HepG2 (cell line): ENCODE measurements around the gene RALB. TPM values are rescaled to one million over a fixed set of nuclear protein-coding genes. Genes with fewer than 3 reads are reported as not detected.

Experiments
- FLYWCH1 ChIP-seq: sonication (generic); formaldehyde crosslinking; IDR thresholded peaks from 2 replicates; pipeline ENCODE4 v1.8.1; 2023; ENCODE audit warnings: mild to moderate bottlenecking, missing genetic modification reagents
- IRF2 ChIP-seq: IDR thresholded peaks from 2 replicates; pipeline ENCODE4 v1.6.1; 2018; ENCODE audit warnings: missing genetic modification reagents, missing compliant biosample characterization
- MAF1 ChIP-seq: sonication (generic); formaldehyde crosslinking; IDR thresholded peaks from 2 replicates; pipeline ENCODE4 v1.5.0; 2020; ENCODE audit warnings: missing genetic modification reagents, borderline replicate concordance
- NR3C1 ChIP-seq: sonication (generic); formaldehyde crosslinking; IDR thresholded peaks from 2 replicates; pipeline ENCODE4 v1.4.0; 2020; ENCODE audit warnings: missing genetic modification reagents
- PAF1 ChIP-seq: IDR thresholded peaks from 2 replicates; pipeline ENCODE4 v1.6.1; 2016; ENCODE audit warnings: missing genetic modification reagents, missing compliant biosample characterization
- PITX1 ChIP-seq: sonication (generic); formaldehyde crosslinking; IDR thresholded peaks from 2 replicates; pipeline ENCODE4 v1.5.1; 2020; ENCODE audit warnings: mild to moderate bottlenecking, missing genetic modification reagents
- PTBP1 ChIP-seq: fragments of 200-400 bp; formaldehyde crosslinking; IDR thresholded peaks from 2 replicates; pipeline ENCODE4 v1.6.1; 2018; ENCODE audit warnings: low read length, low read depth; ENCODE audit not compliant: poor library complexity, severe bottlenecking
- SIN3B ChIP-seq: fragments of 150-350 bp; IDR thresholded peaks from 2 replicates; pipeline ENCODE4 v1.6.1; 2014; ENCODE audit warnings: low read length
- SP1 ChIP-seq, 2 experiments: fragments of 450-650 bp in 1 of 2; sonication (generic) in 1 of 2; formaldehyde crosslinking in 1 of 2; IDR thresholded peaks; 2 replicates each; pipeline versions ENCODE4 v1.4.0 to v1.6.1; 2016 to 2020; ENCODE audit warnings: missing genetic modification reagents in 1 of 2
- TGIF2 ChIP-seq: IDR thresholded peaks from 2 replicates; pipeline ENCODE4 v1.6.1; 2016; ENCODE audit warnings: control low read depth, missing compliant biosample characterization
- TSC22D2 ChIP-seq: sonication (generic); formaldehyde crosslinking; IDR thresholded peaks from 2 replicates; pipeline ENCODE4 v1.5.1; 2020; ENCODE audit warnings: missing genetic modification reagents, mild to moderate bottlenecking, borderline replicate concordance
- ZC3H4 ChIP-seq: sonication (generic); formaldehyde crosslinking; IDR thresholded peaks from 2 replicates; pipeline ENCODE4 v1.4.0; 2020; ENCODE audit warnings: missing genetic modification reagents, borderline replicate concordance
- ZNF121 ChIP-seq: sonication (generic); formaldehyde crosslinking; IDR thresholded peaks from 2 replicates; pipeline ENCODE4 v1.5.0; 2020; ENCODE audit warnings: mild to moderate bottlenecking, missing genetic modification reagents
- ZNF468 ChIP-seq: sonication (generic); formaldehyde crosslinking; IDR thresholded peaks from 2 replicates; pipeline ENCODE4 v1.8.0; 2022; ENCODE audit warnings: mild to moderate bottlenecking, moderate library complexity, missing genetic modification reagents
- ZNF589 ChIP-seq: sonication (generic); formaldehyde crosslinking; conservative IDR thresholded peaks from 2 replicates; pipeline ENCODE4 v1.8.0; 2022; ENCODE audit warnings: mild to moderate bottlenecking, moderate library complexity, missing genetic modification reagents
- polyA plus RNA-seq, 8 experiments: library from polyadenylated mRNA; depleted of rRNA in 3 of 8; stranded (reverse) in 7 of 8; unstranded in 1 of 8; fragments of >200 nt; fragmentation: Illumina TruSeq in 4 of 8; extraction: Trizol in 4 of 8; gene quantifications; 2 replicates each; pipeline versions ENCODE4 v1.2.1 to v1.2.3, GENCODE V29; 2011 to 2016; ENCODE audit warnings: low read depth in 4 of 8, missing spikeins in 1 of 8, mixed read lengths in 1 of 8; ENCODE audit not compliant: insufficient read depth in 1 of 8
- total RNA-seq, 5 experiments: library from RNA; depleted of rRNA; stranded (reverse); fragments of >200 nt; fragmentation: Illumina TruSeq; extraction: Trizol; gene quantifications; 2 replicates each; pipeline ENCODE4 v1.2.3, GENCODE V29; 2016; ENCODE audit warnings: low read depth in 1 of 5
- TF ChIP-seq, protein P1 (sequence below): sonication (generic); formaldehyde crosslinking; IDR thresholded peaks from 2 replicates; pipeline ENCODE4 v1.4.0; 2020; ENCODE audit warnings: mild to moderate bottlenecking, missing genetic modification reagents
- TF ChIP-seq, protein P2 (sequence below): sonication (generic); formaldehyde crosslinking; IDR thresholded peaks from 2 replicates; pipeline ENCODE4 v1.5.0; 2020; ENCODE audit warnings: mild to moderate bottlenecking, missing genetic modification reagents, borderline replicate concordance
- TF ChIP-seq, protein P3 (sequence below): sonication (generic); formaldehyde crosslinking; IDR thresholded peaks from 2 replicates; pipeline ENCODE4 v1.4.0; 2020; ENCODE audit warnings: missing genetic modification reagents, low read depth, mild to moderate bottlenecking, borderline replicate concordance
- TF ChIP-seq, protein P4 (sequence below): sonication (generic); formaldehyde crosslinking; IDR thresholded peaks from 2 replicates; pipeline ENCODE4 v1.4.0; 2020; ENCODE audit warnings: mild to moderate bottlenecking, missing genetic modification reagents

The RALB gene
- total and polyA plus RNA-seq, 2 of the 13 experiments (the other 11 are each of a cell fraction or from before 2014, with no cell fraction given) = 37.8 to 43.2 TPM

DNA sequence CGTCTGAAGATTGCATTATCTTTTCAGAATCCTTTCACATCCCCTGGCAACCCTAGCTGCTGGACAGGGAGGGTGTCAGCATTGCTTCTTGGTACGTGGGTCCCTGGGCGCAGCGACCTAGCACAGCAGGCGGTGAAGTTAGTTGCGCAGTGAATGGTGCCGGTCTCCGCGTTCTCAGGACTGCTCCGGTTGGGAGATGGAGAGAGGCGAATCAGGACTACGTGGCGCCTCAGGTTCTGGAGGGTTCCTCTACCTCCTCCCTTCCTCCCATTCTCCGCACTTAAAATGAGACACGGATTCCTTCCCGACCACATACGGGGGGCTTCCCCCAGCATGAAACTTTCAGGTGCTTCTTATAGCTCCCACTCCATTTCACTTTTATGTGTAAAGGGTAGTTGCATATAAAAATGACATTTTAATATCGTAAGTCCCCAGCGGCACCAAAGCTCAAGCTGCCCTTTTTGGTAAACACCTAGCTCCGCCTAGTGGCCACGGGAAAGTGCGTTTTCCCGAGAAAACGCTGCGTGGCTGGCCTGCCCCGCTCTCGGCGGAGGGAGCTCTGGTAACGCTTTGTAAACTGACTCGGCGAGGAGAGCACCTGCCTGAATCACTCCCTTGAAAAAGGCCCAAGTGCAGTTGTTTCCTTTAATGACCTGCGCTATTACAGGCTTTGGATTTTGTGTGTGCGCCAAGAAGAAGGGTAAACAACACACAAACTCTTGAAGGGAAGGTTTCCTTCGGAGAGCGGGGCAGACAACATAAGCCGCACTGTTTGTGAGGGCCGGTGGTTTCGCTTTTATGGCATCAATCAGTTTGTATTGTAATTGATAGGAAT lies 60.4 kb downstream of the RALB start (continued):
- TF ChIP-seq, protein P1, sequence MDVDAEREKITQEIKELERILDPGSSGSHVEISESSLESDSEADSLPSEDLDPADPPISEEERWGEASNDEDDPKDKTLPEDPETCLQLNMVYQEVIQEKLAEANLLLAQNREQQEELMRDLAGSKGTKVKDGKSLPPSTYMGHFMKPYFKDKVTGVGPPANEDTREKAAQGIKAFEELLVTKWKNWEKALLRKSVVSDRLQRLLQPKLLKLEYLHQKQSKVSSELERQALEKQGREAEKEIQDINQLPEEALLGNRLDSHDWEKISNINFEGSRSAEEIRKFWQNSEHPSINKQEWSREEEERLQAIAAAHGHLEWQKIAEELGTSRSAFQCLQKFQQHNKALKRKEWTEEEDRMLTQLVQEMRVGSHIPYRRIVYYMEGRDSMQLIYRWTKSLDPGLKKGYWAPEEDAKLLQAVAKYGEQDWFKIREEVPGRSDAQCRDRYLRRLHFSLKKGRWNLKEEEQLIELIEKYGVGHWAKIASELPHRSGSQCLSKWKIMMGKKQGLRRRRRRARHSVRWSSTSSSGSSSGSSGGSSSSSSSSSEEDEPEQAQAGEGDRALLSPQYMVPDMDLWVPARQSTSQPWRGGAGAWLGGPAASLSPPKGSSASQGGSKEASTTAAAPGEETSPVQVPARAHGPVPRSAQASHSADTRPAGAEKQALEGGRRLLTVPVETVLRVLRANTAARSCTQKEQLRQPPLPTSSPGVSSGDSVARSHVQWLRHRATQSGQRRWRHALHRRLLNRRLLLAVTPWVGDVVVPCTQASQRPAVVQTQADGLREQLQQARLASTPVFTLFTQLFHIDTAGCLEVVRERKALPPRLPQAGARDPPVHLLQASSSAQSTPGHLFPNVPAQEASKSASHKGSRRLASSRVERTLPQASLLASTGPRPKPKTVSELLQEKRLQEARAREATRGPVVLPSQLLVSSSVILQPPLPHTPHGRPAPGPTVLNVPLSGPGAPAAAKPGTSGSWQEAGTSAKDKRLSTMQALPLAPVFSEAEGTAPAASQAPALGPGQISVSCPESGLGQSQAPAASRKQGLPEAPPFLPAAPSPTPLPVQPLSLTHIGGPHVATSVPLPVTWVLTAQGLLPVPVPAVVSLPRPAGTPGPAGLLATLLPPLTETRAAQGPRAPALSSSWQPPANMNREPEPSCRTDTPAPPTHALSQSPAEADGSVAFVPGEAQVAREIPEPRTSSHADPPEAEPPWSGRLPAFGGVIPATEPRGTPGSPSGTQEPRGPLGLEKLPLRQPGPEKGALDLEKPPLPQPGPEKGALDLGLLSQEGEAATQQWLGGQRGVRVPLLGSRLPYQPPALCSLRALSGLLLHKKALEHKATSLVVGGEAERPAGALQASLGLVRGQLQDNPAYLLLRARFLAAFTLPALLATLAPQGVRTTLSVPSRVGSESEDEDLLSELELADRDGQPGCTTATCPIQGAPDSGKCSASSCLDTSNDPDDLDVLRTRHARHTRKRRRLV (CRISPR knock-in tag) = 0 out of 2 replicates have a peak, but pooled peaks have one; percentile 8
- TF ChIP-seq, protein P2, sequence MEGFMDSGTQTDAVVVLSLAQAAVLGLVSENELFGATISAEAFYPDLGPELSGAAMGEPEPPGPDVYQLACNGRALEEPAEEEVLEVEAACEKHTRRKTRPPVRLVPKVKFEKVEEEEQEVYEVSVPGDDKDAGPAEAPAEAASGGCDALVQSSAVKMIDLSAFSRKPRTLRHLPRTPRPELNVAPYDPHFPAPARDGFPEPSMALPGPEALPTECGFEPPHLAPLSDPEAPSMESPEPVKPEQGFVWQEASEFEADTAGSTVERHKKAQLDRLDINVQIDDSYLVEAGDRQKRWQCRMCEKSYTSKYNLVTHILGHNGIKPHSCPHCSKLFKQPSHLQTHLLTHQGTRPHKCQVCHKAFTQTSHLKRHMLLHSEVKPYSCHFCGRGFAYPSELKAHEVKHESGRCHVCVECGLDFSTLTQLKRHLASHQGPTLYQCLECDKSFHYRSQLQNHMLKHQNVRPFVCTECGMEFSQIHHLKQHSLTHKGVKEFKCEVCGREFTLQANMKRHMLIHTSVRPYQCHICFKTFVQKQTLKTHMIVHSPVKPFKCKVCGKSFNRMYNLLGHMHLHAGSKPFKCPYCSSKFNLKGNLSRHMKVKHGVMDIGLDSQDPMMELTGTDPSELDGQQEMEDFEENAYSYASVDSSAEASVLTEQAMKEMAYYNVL (CRISPR knock-in tag) = no peak
- no peak for TF ChIP-seq TSC22D2 (CRISPR knock-in tag)
- TF ChIP-seq ZNF121 (CRISPR knock-in tag) = peak; percentile 99
- TF ChIP-seq PITX1 (CRISPR knock-in tag) = 0 out of 2 replicates have a peak, but pooled peaks have one; percentile 30
- TF ChIP-seq PAF1 (CRISPR knock-in tag) = no peak
- TF ChIP-seq, protein P3, sequence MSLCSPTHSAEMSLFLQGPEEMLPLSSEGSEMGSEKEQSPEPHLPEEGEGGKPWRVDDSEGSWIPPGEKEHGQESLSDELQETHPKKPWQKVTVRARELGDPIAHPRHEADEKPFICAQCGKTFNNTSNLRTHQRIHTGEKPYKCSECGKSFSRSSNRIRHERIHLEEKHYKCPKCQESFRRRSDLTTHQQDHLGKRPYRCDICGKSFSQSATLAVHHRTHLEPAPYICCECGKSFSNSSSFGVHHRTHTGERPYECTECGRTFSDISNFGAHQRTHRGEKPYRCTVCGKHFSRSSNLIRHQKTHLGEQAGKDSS = no peak
- no peak for TF ChIP-seq PTBP1
- peak; percentile 70; the same call in 1 of the 2 replicates for TF ChIP-seq ZNF468 (CRISPR knock-in tag)
- TF ChIP-seq TGIF2 = peak; percentile 46; the same call in 1 of the 2 replicates
- no peak for TF ChIP-seq SP1 (IDR thresholded peaks at IDR 0.05)
- TF ChIP-seq SP1 (CRISPR knock-in tag; IDR thresholded peaks at IDR 0.05) = 0 out of 2 replicates have a peak, but pooled peaks have one; percentile 37
- TF ChIP-seq NR3C1 (CRISPR knock-in tag) = no peak
- TF ChIP-seq, protein P4, sequence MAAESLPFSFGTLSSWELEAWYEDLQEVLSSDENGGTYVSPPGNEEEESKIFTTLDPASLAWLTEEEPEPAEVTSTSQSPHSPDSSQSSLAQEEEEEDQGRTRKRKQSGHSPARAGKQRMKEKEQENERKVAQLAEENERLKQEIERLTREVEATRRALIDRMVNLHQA (CRISPR knock-in tag) = no peak
- no peak for TF ChIP-seq SIN3B
- TF ChIP-seq ZC3H4 = no peak
- TF ChIP-seq IRF2 (CRISPR knock-in tag) = peak; percentile 67; the same call in 1 of the 2 replicates
- no peak for TF ChIP-seq ZNF589 (CRISPR knock-in tag)
- no peak for TF ChIP-seq FLYWCH1
- no peak for TF ChIP-seq MAF1 (CRISPR knock-in tag)
